Skeletal muscle satellite cell (primary cell): Measurements from ENCODE around the gene CRYBG2.
"Not testable (repeated sequence)": the region's sequence is repeated elsewhere in the genome, so short reads cannot be mapped to it uniquely, and the experiment has no call there.

Experiments used
- H3K27me3 ChIP-seq: 2 replicates; pipeline ENCODE4 v1.7.0; 2013; ENCODE audit warnings: low read length; ENCODE audit not compliant: control insufficient read depth, insufficient read depth
- H3K36me3 ChIP-seq: 2 replicates; pipeline ENCODE4 v1.7.0; 2013; ENCODE audit warnings: mild to moderate bottlenecking, control low read depth, low read length; ENCODE audit not compliant: insufficient read depth
- H3K4me1 ChIP-seq: 2 replicates; pipeline ENCODE4 v1.7.0; 2013; ENCODE audit warnings: low read length; ENCODE audit not compliant: control insufficient read depth, insufficient read depth
- H3K4me2 ChIP-seq: 2 replicates; pipeline ENCODE4 v1.7.0; 2013; ENCODE audit warnings: mild to moderate bottlenecking, low read length
- H3K4me3 ChIP-seq: 2 replicates; pipeline ENCODE4 v1.7.0; 2013; ENCODE audit warnings: low read length
- H3K9ac ChIP-seq: 2 replicates; pipeline ENCODE4 v1.7.0; 2013; ENCODE audit warnings: mild to moderate bottlenecking, low read depth, low read length, moderate library complexity
- H3K9me3 ChIP-seq: replicated peaks from 2 replicates; pipeline ENCODE4 v1.7.0; 2013; ENCODE audit warnings: mild to moderate bottlenecking, control low read depth, low read length

Gene CRYBG2

GRCh38 chr1:26384076-26384475 lies 30.1 kb upstream of the CRYBG2 start:
- no peaks in the 10 kb centered on the region for H3K36me3 ChIP-seq
- peaks cover 12% of the 10 kb centered on the region for H3K4me1 ChIP-seq
- H3K4me2 ChIP-seq, result no peak overlapping the region
- peaks cover 8% of the 10 kb centered on the region for H3K27me3 ChIP-seq
- H3K9ac ChIP-seq, result no peak overlapping the region
- H3K9me3 ChIP-seq, result no peaks in the 10 kb centered on the region
- H3K4me3 ChIP-seq, result no peak overlapping the region

- H3K4me1 ChIP-seq, result peaks cover 18% of the 10 kb centered on the region
- peaks cover 6% of the 10 kb centered on the region for H3K27me3 ChIP-seq
- no peak overlapping the region for H3K4me2 ChIP-seq
- H3K4me3 ChIP-seq, result no peak overlapping the region
- H3K36me3 ChIP-seq, result no peaks in the 10 kb centered on the region
- H3K9me3 ChIP-seq, result no peaks in the 10 kb centered on the region
- H3K9ac ChIP-seq, result no peak overlapping the region
Measured at GRCh38 chr1:26378879-26379251, 24.9 kb upstream of the CRYBG2 start.

DNA sequence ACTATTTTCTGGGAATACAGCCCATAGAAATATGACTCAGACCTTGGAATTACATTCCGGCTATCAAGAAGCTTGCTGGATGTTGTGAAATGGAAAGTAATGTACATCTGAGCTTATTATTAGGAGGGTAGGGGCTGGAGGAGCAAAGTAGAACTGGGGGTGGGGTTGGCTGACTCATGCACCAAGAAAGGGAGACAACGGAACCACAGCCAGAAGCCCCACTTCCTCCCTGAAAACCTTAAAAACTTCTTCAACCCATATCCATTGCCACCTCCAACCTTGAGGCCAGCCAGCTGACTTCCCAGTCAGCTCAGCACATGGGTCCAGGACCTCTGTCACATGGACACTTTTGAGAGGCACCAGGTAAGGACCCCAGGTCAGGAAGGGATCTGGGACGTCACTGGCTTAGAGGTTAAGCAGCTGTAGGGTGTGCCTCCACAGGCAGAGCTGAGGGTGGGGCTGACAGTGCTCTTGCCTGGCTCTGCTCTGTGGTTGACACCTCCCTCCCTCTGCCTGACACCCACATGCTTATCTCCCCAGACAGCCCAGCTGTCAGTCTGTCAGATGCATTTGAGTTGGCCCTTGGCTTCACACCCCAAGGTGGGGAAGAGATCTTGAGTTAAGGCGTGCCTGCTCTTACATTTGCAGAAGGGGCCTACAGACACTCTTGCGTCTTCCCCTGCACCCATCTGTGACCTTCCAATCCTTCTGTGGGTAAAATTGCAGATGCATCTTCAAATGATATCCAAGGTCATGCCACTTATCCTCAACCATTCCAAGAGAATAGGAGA lies 24.4 kb upstream of the CRYBG2 start:
- peaks cover 11% of the 10 kb centered on the region for H3K27me3 ChIP-seq
- no peaks in the 10 kb centered on the region for H3K9me3 ChIP-seq
- H3K4me2 ChIP-seq, result peak overlapping the region; percentile 69
- no peaks in the 10 kb centered on the region for H3K36me3 ChIP-seq
- peaks cover 18% of the 10 kb centered on the region for H3K4me1 ChIP-seq
- peak overlapping the region; percentile 38 for H3K4me3 ChIP-seq
- H3K9ac ChIP-seq, result no peak overlapping the region

- Histone ChIP-seq H3K36me3 (no peaks in the 10 kb centered on the region), H3K4me1 (peaks cover 18% of the 10 kb centered on the region), H3K9ac (no peak overlapping the region), H3K9me3 (no peaks in the 10 kb centered on the region), H3K4me2 (no peak overlapping the region), H3K4me3 (no peak overlapping the region), H3K27me3 (peaks cover 20% of the 10 kb centered on the region)
Measured at GRCh38 chr1:26376050-26376449, 22.1 kb upstream of the CRYBG2 start.

- Histone ChIP-seq H3K27me3 (peaks cover 28% of the 10 kb centered on the region), H3K4me2 (no peak overlapping the region), H3K4me1 (peaks cover 18% of the 10 kb centered on the region), H3K36me3 (no peaks in the 10 kb centered on the region), H3K4me3 (no peak overlapping the region), H3K9me3 (no peaks in the 10 kb centered on the region), H3K9ac (no peak overlapping the region)
Measured at GRCh38 chr1:26375081-26375480, 21.2 kb upstream of the CRYBG2 start.

DNA sequence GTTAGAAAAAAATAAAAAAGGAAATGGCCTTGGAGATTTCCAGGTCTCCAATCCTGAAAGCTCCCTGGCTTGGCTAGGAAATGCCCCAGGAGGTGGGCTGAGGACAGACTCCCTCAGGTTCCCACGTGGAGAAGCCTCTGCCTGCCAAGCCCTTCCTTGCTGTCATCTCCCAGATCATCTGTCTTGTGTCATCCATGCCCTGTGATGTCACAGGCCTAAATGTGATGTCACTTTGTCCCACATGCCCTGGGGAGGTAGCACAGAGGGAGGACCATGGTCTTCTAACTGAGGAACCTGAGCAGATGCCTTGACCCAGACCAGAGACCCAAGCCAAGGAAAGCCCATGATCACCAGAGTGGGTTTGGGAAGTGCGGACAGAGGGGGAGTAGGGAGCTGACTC lies 20.4 kb upstream of the CRYBG2 start:
- Histone ChIP-seq H3K27me3 (peaks cover 29% of the 10 kb centered on the region), H3K4me1 (peaks cover 18% of the 10 kb centered on the region)
- not testable (repeated sequence) for H3K9ac ChIP-seq

DNA sequence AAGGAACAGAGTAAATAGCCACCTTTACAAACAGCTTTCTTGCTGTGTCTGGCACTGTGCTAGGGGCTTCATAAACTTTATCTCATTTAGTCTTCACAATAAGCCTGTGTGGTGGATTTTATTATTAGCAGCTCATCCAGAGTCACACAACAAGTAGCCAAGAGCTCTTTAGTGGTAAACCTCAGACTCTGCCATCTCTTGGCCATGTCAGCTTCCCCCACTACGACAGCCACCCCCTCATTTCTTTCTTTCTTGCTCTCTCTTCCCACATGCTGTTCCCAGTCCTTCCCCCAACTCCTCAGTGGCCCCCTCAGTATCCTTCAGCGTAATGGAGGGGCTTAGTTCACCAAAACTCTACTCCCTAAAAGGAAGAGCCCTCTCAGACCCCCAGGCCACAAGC lies 19.9 kb upstream of the CRYBG2 start:
- H3K27me3 ChIP-seq, result peaks cover 29% of the 10 kb centered on the region
- no peak overlapping the region for H3K9ac ChIP-seq
- H3K9me3 ChIP-seq, result no peaks in the 10 kb centered on the region
- H3K36me3 ChIP-seq, result no peaks in the 10 kb centered on the region
- no peak overlapping the region for H3K4me3 ChIP-seq
- no peak overlapping the region for H3K4me2 ChIP-seq
- H3K4me1 ChIP-seq, result peaks cover 17% of the 10 kb centered on the region

More for the DNA sequence above, 20.4 kb upstream of the CRYBG2 start:
- H3K4me2 ChIP-seq, H3K9me3 ChIP-seq, H3K4me3 ChIP-seq, H3K36me3 ChIP-seq: not testable (repeated sequence)

- Histone ChIP-seq H3K9ac (no peak overlapping the region), H3K4me3 (no peak overlapping the region), H3K9me3 (no peaks in the 10 kb centered on the region), H3K4me1 (peaks cover 12% of the 10 kb centered on the region), H3K27me3 (peaks cover 32% of the 10 kb centered on the region), H3K36me3 (no peaks in the 10 kb centered on the region), H3K4me2 (no peak overlapping the region)
Measured at GRCh38 chr1:26373281-26373680, 19.4 kb upstream of the CRYBG2 start.

- not testable (repeated sequence) for H3K9ac ChIP-seq, H3K4me2 ChIP-seq, H3K36me3 ChIP-seq, H3K4me3 ChIP-seq, H3K4me1 ChIP-seq, H3K9me3 ChIP-seq
- H3K27me3 ChIP-seq, result peaks cover 39% of the 10 kb centered on the region
Measured at GRCh38 chr1:26372611-26373010, 18.7 kb upstream of the CRYBG2 start, which contains the start of gene ZNF683. TSS of gene ZNF683 (minus strand) at chr1:26372750. CDS start at chr1:26368571, 4,179 bp downstream.

DNA sequence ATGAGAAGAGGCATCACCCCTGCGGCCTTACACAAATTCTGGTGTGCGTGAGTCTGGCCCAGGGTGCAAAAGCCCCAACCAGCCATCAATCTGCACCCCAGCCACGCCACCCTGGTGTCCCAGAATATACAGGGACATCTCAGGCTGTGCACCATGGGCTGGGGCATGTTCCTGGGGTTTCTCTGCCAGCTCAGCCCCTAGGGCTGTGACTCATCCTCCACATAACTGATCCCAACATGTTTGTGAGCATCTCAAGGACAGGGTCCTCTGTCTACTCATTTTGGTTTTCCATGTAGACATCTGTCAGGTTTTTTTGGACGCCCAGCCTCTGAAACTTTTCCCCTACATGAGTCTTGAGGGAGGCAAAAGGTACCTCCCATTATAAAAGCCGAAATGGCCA lies 18.1 kb upstream of the CRYBG2 start:
- H3K4me2 ChIP-seq, result no peak overlapping the region
- H3K27me3 ChIP-seq, result peaks cover 42% of the 10 kb centered on the region
- no peak overlapping the region for H3K4me3 ChIP-seq
- H3K9ac ChIP-seq, result no peak overlapping the region
- no peaks in the 10 kb centered on the region for H3K9me3 ChIP-seq
- H3K4me1 ChIP-seq, result peaks cover 4% of the 10 kb centered on the region
- H3K36me3 ChIP-seq, result no peaks in the 10 kb centered on the region

GRCh38 chr1:26370591-26371382 lies 16.9 kb upstream of the CRYBG2 start:
- Histone ChIP-seq H3K9ac (no peak overlapping the region), H3K9me3 (no peaks in the 10 kb centered on the region), H3K4me1 (peaks cover 4% of the 10 kb centered on the region), H3K4me3 (no peak overlapping the region), H3K27me3 (peaks cover 43% of the 10 kb centered on the region), H3K4me2 (no peak overlapping the region), H3K36me3 (no peaks in the 10 kb centered on the region)
